ELR (cell line): ENCODE measurements around the gene MEGF11.

Source experiments
- DNase-seq: peaks from one replicate; pipeline ENCODE4 v3.0.0-alpha.2; 2015; ENCODE audit warnings: low read depth

MEGF11 gene

GRCh38 chr15:66089509-66089908 lies 164.0 kb downstream of the MEGF11 start:
- no peak for DNase-seq

GRCh38 chr15:66089049-66089448 lies 164.5 kb downstream of the MEGF11 start:
- DNase-seq: no peak

DNA sequence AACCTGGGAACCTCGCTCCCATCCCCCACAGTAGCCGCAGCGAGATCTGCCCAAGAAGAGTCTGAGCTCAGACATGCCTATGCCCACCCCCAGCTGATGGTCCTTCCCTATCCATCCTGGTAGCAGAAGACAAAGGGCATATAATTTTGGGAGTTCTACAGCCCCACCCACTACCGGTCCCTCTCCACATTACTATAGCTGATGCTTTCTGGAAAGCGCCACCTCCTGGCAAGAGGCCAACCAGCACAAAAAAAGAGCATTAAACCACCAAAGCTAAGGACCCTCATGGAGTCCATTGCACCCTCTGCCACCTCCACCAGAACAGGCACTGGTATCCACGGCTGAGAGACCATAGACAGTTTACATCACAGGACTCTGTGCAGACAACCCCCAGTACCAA lies 168.4 kb downstream of the MEGF11 start:
- DNase-seq: peak; percentile 9

- no peak for DNase-seq
Observed at GRCh38 chr15:66084704-66085103, 168.8 kb downstream of the MEGF11 start.

- peak; percentile 67 for DNase-seq
Observed at GRCh38 chr15:66080717-66081398, 172.7 kb downstream of the MEGF11 start.

GRCh38 chr15:66078929-66079275 lies 174.6 kb downstream of the MEGF11 start:
- no peak for DNase-seq

DNA sequence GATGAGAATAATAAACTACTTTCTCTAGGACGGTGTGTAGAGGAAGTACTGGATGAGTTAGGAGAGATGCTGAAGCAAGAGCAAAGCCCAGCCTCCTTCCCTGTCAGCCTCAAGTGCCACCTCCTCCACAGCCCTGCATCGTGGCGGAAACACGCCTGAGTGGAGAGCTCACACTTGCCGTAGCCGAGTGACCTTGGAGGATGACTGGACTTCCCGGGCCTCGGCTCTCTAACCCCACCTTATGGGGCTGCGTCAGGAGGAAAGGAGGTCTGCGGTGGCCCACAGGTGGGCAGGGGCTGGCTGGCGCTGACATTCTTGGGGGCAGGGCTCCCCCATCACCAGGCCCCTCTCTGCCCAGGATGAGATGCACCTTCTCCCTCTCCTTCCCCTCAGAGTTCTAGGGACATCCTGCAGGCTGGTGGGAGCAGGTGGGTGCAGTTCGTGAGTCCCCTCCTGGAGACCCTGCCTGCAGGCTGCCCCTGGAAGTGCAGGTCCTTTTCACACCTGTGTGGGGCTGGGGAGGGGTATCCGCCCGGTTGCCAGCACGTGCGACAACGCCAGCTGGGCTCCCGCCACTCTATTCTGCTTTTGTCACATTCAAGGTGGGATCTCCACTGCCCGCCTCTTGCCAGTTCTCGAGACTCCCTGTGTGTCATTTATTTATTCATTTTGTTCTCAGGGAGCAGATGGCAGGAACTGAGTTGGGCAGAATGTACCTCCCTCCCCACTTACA lies 175.2 kb downstream of the MEGF11 start:
- DNase-seq: no peak

DNA sequence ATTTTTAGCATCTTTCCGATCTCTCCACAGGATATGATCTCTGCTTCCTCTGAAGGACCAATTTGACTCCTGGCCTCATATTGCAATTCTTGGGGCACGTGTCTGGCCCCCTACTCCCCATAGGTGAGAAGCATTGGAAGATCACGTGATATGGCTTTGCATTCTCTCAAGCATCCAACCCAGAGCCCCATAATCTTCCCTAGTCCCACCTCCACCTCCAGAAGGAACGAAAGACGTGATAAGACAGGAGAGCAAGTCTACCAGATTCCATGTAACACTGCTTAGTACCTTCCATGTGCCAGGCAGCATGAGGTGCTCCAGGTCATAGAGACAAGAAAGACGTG lies 176.3 kb downstream of the MEGF11 start:
- DNase-seq: no peak

- no peak for DNase-seq
Observed at GRCh38 chr15:66076591-66077319, 176.8 kb downstream of the MEGF11 start.

- no peak for DNase-seq
Observed at GRCh38 chr15:66075947-66076346, 177.6 kb downstream of the MEGF11 start.

DNA sequence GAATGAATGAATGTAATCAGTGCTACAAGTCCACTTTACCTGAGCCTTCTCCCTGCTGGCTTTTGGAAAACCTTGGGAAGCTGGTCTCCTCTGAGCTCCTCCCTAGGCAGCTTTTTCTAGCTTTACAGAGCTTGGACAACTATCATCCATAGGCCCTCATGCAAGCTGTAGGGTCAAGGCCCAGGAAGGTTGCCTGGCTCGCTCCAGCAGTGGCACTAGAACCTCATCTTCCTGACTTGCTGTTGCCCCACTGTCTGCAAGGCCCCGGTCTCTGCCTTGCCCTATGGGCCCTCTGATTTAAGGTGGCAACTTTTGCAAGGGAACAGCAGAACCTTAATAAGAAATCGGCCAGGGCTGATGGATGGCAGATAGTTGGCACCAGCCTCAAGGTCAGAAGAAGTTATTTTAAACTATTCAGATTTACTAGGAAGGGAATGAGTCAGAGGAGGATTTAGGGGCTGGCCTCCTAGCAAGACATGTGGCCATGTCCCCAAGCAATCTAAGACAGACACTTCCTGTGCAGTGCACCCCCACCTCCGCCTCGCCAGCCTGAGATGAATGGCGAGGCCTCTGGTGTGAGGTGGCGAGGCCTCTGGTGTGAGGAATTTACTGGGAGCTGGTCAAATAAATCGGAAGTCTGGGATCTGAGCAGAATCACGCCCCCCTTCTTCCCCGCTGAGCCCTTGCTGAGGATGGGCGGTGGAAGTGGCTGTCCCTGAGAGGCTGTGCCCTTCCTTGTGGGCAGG lies 180.8 kb downstream of the MEGF11 start:
- DNase-seq: peak; percentile 17

GRCh38 chr15:66071921-66072295 lies 181.6 kb downstream of the MEGF11 start:
- DNase-seq: no peak

DNA sequence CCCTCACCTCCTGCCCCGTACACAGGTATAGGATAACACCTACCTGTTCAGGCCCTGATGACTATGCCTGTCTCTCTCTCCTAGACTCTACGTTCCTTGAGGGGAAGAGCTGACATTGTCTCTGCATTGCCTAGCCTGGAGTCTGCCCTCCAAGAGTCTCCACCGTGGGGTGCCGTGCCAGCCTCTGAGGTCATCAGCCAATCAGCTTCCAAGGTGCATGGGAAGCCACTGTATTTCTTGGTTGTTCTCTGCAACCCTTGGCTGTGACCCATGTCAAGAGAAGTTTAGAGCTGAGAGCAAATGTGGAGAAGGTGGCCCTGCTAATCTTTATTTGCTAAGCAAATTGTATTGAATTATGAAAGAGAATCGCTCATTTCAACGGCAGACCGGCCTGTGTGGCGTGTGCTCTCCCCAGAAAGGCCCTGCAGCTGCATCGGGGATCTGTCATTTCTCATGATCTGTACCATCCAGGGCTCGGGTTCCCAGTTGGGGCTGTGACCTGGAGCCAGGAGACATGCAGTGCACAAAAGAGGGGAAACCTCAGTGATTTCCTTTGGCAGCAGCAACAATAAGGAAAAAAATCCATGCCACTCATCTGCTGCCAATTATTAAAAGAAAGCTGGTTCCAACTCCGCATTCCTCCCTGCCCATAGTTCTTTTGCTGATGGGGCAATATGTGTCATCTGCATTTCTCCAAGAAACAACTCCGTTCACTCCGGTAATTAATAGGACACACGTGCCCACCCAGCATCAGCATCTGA lies 182.2 kb downstream of the MEGF11 start:
- no peak for DNase-seq

- no peak for DNase-seq
Observed at GRCh38 chr15:66070220-66070934, 183.2 kb downstream of the MEGF11 start.

GRCh38 chr15:66069751-66070150 lies 183.8 kb downstream of the MEGF11 start:
- no peak for DNase-seq

DNA sequence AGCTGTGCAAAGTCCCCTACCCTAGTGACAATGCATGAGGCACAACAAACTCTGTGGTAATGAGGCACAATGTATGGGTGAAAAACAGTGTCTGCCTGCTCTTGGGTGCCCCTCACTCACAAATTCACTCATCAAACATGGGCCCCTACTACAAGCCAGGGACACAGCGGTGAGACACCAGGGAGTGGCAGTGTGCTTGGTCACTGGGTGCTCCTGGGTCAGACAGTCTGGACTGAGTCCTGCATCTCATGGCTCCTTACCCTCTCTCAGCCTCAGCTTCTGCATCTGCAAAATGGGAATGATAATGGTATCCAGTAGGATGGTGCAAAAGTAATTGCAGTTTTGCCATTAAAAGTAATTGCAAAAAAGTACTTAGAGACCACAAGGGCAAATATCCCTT lies 184.7 kb downstream of the MEGF11 start:
- DNase-seq: no peak

DNA sequence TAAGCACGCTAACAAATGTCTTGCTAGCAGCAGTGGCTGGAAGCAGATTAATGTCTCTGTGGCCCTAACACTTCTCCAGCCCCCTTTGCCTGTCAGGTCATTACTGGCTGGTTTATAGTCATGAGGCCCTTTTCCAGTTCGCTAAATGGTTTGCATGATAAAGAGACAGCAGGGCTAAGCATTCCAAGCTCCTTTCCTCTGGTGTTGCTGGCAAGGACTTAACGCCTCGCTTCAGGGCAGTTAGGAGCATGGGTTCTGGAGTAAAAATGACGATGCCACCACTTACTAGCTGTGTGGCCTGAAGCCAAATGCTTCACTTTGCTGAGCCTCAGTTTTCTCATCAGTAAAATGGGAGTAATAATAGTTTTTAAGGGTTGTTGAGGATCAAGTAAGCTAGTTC lies 185.9 kb downstream of the MEGF11 start:
- DNase-seq: no peak

GRCh38 chr15:66066481-66066880 lies 187.1 kb downstream of the MEGF11 start:
- DNase-seq: no peak

DNA sequence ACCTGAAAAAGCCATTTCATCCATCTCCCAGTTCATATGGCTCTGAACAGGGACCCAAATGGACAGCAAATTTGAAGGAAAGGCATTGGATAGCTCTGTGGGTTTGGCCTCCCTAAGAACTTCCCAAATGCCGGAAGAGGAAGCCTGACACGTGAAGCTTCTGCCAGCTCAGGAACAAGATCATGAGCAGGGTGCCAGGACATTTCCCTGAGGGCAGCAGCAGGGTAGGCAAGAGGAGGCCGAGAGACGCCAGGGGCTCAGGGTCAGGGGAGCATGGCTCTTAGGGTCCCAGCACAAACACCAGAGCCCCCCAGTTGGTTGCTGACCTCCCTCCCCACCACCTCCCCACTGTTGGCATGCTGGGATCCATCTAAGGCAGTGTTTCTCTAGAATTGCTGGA lies 187.5 kb downstream of the MEGF11 start:
- no peak for DNase-seq

- DNase-seq: no peak
Observed at GRCh38 chr15:66065325-66065724, 188.2 kb downstream of the MEGF11 start.

DNA sequence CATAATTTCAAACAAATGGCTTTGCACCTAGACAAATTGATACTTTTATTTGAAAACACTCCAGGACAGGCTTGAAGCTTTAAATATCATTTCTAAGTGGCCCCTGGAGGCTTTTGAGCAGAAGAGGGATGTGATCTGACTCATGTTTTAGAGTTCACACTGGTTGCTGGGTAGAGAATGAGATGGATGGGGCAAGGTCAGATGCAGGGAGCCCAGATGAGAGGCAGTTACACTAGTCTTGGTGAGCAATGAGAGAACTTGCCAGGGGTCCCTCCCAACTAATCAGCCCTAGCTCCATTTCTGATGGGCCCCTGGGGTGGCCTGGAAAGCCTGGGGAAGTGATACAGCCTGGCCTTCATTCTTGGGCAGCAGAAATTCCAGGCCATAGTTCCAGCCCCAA lies 190.4 kb downstream of the MEGF11 start:
- DNase-seq: no peak
